Limb (tissue), 2 donors: ENCODE data around the gene HLA-DQB1.
"Not testable (repeated sequence)": the region's sequence is repeated elsewhere in the genome, so short reads cannot be mapped to it uniquely, and the experiment has no call there.

ENCODE experiments used
- DNase-seq, 2 donors: peaks; one replicate each; pipeline ENCODE4 v3.0.0-alpha.2; 2016; ENCODE audit errors: extremely low spot score in 2 of 2

The HLA-DQB1 gene

DNA sequence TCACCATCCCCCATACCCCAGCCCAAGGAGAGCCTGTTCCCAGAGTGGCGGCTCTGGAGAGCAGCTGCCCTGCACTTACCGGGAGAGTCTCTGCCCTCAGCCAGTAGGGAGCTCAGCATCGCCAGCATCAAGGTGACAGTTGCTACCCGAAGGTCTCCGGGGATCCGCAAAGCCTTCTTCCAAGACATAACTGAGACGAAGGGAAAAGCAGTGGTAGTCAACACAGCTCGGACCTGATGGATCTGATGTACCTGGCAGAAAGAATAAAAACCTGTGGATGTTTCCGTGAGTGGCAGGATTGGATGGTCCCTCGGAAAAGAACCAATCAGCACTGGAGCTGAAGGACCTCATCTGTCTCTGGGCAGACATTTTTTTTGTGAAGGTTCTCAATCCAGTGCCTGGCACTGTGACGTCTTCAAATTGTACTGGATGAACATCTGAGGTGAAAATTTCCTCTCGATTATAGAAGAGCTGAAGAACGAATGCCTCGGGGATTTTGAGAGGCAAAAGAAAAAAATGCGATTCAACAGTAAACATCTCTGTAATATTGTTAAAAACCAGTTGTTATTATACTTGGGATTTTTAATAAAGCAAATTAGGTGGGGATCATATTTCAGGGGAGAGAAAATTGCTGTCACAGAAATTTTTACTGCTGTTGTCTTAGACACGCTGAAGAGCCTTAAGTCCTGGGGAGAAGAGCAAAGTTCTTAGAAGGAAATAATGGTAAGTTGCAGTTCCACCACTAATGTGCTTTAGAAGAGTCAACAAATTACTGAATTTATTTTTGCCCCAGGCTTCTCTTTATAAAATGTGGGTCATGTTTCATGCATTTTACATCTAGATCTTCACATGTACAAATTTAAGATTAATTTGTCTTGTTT is at the start of gene HLA-DQB1:
Gene HLA-DQB1, minus strand, starts transcription at position 238 of the 881 bp plus-strand sequence. Its CDS starts 50 bp downstream, at position 188.
- peak in 1 of 2 donors; percentile 47 for DNase-seq

GRCh38 chr6:32713241-32713640 is 46.8 kb upstream of the HLA-DQB1 start:
- no peak for DNase-seq

DNA sequence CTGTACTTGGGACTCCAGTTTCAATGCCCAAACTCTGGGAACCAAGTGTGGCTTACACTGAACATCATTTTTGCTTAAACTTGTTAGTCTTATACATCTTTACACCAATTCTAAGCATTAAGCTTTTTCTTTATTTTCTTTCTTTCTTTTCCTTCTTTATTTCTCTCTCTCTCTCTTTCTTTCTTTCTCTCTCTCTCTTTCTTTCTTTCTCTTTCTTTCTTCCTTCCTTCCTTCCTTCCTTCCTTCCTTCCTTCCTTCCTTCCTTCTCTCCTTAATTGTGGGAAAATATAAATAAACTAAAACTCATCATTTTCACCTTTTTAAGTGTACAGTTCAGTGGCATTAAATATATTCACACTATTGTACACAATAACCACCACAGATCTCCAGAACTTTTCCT is 43.2 kb upstream of the HLA-DQB1 start:
- DNase-seq = no peak

DNA sequence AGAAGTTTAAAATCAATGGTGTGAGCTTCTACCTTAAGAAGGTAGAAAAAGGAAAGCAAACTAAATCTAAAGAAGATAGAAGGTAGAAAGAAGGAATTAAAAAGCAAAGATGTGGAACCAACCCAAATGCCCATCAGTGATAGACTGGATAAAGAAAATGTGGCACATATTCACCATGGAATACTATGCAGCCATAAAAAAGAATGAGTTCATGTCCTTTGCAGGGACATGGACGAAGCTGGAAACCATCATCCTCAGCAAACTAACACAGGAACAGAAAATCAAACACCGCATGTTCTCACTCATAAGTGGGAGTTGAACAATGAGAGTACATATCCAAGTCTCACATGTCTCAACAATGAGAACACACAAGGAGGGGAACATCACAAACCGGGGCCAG is 38.7 kb upstream of the HLA-DQB1 start:
- not testable (repeated sequence) for DNase-seq

DNA sequence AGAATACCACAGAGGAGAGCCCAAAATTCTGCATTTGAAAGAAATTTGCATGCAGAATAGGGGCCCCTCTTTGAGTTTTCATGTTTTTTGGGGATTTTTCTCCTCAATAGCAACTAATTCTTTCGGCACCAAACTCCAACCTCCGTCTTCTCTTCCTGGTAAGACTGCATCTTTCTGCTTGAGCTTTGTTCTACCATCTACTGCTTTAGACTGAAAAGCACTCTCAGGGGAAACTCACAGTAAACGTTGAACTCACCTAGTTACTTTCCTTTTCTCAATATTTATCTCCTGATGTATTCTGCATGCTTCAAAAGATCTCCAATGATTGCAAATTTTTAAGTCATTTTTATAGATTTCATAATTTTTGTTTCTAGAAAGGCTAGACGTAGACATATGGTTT is 36.9 kb upstream of the HLA-DQB1 start:
- DNase-seq = no peak

DNA sequence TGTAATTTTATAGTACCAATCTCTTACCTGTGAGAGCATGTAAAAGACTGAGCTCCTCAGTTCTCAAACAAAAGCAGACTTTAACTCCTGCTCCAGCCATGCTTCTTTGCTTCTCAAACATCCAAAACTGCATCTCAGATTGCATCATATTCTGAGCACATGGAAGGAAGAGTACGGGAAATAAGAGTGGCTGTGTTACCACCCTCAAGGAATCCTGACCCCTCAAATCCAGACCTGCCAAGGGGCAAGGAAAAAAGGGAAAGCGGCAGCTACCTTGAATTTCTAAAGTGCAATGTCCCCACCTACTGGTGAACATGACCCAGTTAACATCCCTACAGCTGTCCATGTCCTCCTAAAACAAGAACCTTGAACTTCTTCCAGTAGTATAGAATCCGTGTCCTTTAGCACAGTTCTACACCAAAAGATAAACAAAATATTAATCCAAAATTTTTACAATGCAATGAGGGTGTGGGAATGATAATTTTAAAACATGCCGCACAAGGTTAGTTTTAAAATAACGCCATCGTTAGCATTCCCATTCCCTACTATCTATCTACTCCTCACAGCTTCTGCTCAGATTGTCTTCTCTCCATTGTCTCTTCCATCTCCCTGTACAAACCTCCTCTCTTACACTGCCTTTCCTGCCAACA is 34.1 kb upstream of the HLA-DQB1 start:
- DNase-seq = peak; percentile 59 to 66

DNA sequence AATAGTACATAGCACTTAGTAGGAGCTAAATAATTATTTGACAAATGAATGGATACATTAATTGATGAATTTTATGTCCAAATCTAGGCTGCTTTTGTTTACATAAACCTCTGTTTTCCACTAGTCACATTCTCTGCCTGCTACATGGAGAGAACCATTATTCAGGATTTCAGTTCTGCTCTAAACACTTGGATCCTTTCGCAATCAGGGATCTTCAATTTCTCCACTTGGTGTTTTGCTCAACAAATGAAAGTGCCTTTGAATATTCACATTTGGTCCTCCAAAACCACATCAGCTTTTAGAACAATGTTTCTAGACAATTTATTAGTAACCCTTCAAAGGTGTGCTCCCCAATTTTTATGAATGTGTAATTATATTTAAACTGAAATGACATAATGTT is 30.6 kb upstream of the HLA-DQB1 start:
- DNase-seq = no peak

GRCh38 chr6:32692019-32692418 is 25.6 kb upstream of the HLA-DQB1 start:
- DNase-seq = no peak

- no peak for DNase-seq
Observed at GRCh38 chr6:32689531-32690501, 23.4 kb upstream of the HLA-DQB1 start.

GRCh38 chr6:32685603-32686002 is 19.1 kb upstream of the HLA-DQB1 start:
- DNase-seq = no peak

- no peak for DNase-seq
Observed at GRCh38 chr6:32684246-32684645, 17.8 kb upstream of the HLA-DQB1 start.

- DNase-seq = no peak
Observed at GRCh38 chr6:32680055-32680454, 13.6 kb upstream of the HLA-DQB1 start.

- no peak for DNase-seq
Observed at GRCh38 chr6:32679492-32679891, 13.0 kb upstream of the HLA-DQB1 start.

DNA sequence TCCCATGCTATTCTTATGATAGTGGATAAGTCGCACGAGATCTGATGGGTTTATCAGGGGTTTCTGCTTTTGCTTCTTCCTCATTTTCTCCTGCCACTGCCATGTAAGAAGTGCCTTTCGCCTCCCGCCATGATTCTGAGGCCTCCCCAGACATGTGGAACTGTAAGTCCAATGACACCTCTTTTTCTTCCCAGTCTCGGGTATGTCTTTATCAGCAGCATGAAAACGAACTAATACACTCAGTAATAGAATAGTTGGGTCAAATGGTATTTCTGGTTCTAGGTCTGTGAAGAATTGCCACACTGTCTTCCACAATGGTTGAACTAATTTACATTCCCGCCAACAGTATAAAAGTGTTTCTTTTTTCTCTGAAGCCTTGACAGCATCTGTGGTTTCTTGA is 7.7 kb upstream of the HLA-DQB1 start:
- DNase-seq = not testable (repeated sequence)

DNA sequence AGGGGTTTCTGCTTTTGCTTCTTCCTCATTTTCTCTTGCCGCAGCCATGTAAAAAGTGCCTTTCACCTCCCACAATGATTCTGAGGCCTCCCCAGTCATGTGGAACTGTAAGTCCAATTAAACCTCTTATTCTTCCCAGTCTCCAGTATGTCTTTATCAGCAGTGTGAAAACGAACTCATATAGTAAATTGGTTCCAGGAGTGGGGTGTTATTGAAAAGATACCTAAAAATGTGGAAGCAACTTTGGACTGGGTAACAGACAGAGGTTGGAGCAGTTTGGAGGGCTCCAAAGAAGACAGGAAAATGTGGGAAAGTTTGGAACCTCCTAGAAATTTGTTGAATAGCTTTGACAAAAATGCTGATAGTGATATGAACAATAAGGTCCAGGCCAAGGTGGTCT is 5.5 kb upstream of the HLA-DQB1 start:
- DNase-seq = not testable (repeated sequence)

GRCh38 chr6:32669893-32670292 is 3.4 kb upstream of the HLA-DQB1 start:
- no peak for DNase-seq

DNA sequence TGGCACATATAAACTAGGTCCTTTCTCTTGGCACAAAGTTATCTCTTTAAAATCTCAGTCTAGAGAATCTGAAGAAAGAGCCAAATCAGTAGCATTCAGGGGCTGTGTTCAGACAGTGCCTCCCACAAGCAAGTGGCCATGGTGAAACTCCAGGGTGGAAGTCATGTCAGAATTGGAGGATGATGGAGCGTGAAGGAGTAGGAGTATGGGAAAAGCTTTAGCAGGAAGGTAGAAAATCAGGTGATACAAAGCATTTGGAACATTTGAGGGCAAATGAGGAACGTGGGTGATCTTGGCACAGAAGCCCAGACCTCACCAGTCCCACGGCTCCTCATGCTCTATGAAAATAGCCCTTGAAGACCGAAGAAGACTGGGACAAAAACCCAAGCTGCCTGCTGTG is 2.8 kb upstream of the HLA-DQB1 start:
- DNase-seq = no peak

- DNase-seq = no peak
Observed at GRCh38 chr6:32668226-32668747, 1.8 kb upstream of the HLA-DQB1 start.

- DNase-seq = no peak
Observed at GRCh38 chr6:32665661-32666060, 796 bp downstream of the HLA-DQB1 start.

DNA sequence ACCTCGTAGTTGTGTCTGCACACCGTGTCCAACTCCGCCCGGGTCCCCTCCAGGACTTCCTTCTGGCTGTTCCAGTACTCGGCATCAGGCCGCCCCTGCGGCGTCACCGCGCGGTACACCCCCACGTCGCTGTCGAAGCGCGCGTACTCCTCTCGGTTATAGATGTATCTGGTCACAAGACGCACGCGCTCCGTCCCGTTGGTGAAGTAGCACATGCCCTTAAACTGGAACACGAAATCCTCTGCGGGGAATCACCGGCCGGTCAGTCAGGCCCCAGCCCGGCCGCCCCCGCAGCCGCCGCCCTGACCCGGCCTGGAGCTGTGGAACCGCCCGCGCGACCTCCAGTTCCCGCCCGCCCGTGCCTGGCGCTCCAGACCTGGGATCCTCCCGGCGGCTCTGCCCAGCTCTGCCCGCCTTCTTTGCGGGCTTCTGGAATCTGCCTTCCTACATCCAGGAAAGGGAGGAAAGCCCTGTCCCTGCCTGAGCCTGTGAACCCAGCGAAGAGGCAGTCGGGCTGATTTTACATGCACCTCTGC is 1.6 kb downstream of the HLA-DQB1 start:
- peak in 1 of 2 donors; percentile 61 for DNase-seq

GRCh38 chr6:32664354-32664753 is 2.1 kb downstream of the HLA-DQB1 start:
- DNase-seq = no peak
